GM21723 (cell line): ENCODE results near the gene MYLK.

ENCODE experiments used
- ATAC-seq: cut with Tn5 transposase; IDR thresholded peaks from one replicate; pipeline ENCODE4 v1.9.1; 2021; ENCODE audit warnings: mild to moderate bottlenecking, moderate library complexity; ENCODE audit not compliant: unreplicated experiment

The MYLK gene

DNA sequence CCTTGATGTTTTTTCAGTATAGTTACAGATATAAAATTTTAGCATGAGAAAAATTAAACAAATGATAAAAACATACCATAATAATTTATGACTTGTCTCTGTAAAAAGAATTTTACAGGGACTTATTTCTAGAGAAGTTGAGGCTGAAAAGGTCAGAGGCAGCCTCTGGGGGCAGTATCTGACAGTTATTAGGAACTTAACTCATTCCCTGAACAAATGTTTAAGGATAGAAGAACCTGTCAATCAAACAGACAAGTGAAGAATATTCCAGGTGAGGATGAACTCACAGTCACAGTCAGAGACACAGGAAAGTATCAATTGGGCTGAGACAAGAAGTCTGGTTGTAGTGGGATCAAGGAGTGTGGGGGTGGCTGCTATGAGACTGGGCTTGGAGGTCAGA is 7.3 kb downstream of the MYLK start:
- ATAC-seq, result no peak

DNA sequence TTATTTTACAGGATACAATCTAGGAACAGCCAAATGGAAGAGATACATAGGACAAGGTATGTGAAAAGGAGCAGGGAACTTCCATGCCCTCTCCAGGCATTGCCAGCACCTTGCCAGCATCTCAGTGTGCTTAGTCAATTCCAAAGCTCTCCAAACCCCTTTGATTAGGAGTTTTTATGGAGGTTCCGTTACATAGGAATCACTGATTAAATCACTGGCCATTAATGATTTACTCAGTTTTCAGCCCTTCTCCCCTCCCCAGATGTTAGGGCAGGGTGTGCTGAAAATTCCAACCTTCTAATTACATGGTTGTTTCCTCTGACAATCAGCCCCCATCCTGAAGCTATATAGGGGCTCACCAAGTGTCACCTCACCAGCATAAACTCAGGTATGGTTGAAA is 11.5 kb downstream of the MYLK start:
- ATAC-seq, result no peak

DNA sequence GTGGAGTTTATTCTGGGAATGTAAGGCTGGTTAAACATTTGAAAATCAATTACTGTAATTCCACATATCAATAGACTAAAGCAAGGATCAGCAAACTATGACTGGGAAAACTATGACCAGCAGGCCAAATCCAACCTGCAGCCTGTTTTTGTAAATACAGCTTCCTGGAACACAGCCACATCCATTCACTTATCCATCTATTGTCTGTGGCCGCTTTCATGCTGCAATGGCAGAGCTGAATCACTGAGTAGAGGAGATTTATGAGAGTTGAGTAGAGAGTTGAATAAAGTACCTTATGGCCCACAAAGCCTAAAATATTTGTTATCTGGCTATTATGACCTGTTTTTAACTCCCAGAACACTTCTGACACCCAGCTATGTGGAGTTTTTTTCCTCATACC is 12.2 kb downstream of the MYLK start:
- ATAC-seq, result no peak

DNA sequence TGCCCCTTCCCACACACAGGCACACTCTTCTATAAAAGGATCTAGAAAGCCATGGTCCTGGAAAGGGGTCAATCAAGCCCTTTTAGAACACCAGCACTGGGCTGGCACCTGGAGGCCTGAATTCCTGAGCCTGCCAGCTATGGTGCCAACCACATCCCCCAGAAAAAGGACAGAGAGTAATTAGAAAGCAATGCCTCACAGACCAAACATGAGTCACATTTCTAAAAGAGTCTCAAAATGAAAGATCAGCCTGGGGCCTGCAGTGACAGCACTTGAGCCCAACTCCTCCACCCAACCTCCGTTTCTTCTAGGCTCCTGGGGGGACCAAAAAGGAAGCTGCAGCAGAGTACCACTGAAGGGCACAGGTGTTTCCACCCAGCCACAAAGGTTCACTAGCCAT is 14.1 kb downstream of the MYLK start:
- ATAC-seq, result no peak

DNA sequence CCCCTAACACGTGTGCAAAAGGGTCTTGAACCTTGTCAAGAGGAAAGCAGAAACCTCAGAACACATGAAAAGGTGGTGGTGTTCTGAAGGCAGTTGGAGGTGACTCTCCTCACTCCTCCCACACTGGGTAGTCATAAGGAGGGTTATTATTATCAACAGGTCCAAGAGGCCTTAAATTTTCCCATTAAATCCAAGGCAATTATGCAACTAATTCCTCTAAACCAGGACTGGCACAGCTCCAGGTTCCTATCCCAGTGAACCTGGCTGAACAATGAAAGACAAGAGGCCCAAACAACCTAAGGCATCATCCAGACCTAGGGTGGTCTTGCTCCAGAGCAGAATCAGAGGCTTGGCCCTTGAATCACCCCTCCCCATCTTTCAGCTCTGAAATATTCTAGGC is 15.0 kb downstream of the MYLK start:
- no peak for ATAC-seq

DNA sequence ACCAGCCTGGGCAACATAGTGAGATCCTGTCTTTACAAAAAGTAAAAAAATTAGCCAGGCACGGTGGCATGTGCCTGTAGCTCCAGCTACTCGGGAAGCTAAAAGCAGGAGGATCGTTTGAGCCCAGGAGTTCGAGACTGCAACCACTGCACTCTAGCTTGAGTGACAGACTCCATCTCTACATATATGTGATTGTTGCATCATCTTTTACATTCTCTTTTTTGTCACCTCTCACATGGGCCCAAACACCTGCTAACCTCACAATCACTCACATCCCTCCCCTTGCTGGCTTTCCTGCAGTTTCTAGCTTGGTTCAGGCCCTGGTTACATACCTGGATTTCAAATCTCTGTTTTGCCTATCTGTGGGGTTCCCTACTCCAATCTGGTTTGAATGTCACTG is 19.4 kb downstream of the MYLK start:
- no peak for ATAC-seq

- no peak for ATAC-seq
Observed at GRCh38 chr3:123862152-123862551, 22.0 kb downstream of the MYLK start.

- no peak for ATAC-seq
Observed at GRCh38 chr3:123861081-123861836, 22.9 kb downstream of the MYLK start.

DNA sequence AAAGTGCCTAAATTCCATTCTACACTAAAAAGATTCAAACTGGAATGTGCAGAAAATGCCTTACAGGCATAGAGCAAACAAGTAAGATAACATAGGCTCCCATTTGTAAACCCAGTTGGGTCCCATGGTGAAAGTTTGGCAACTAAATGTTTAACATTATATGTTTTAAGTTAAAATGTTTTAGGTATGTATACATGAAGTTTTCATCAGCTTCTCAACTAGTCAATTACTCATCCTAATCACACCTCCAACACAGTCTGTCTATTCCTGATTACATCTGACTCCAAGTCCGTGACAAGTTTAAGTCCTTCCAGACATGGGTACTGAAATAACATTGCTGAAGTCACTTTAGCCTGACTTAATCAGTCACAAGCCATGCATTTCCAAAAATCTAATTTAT is 25.0 kb downstream of the MYLK start:
- no peak for ATAC-seq

DNA sequence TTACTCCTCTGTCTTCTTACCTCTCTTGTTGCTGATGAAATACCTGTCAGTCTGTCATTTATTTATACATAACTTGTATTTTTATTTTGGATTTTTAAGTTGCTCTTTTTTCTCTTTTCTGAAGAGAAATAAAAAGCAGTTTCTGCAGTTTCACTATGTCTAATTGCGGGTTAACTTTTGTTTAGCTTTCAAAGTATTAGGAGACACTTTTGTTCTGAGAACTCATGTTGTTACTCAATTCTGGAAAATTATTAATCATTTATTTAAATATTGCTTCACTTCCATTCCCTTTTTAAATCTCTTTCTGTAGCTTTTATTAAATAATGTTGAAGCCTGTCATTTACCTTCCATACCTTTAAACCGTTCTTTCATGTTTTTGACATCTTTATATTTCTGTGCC is 29.2 kb downstream of the MYLK start:
- no peak for ATAC-seq

DNA sequence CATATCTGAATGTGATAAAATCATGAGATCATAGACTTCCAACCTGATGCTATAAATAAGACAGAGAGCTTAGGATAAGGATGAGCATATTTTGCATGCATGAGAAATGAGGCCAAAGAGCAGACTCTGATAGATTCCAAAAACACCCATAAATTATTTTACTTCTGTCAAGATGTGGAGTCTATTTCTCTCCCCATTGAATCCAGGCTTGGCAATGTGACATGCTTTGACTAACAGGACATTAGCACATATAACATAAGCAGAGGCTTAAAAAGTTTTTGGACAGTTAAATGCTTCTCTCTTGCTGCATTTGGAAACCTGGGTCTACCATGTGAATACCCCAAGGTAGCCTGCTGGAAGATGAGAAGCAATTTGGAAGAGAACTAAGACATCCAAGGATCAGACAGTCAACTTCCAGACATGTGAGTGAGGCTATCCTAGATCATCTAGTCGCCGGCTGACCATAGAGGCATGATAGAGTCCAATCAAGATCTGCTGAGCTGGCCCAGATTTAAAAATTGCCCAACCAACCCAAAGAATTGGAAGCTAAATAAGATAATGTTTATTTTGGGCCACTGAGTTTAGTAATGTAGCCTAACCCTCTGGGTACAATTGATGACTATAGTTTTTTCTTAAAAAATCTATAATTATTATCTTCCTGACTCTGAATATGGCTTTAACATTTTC is 30.3 kb downstream of the MYLK start:
- no peak for ATAC-seq

GRCh38 chr3:123847209-123847608 is 36.9 kb downstream of the MYLK start:
- no peak for ATAC-seq

GRCh38 chr3:123843668-123844067 is 40.5 kb downstream of the MYLK start:
- no peak for ATAC-seq

DNA sequence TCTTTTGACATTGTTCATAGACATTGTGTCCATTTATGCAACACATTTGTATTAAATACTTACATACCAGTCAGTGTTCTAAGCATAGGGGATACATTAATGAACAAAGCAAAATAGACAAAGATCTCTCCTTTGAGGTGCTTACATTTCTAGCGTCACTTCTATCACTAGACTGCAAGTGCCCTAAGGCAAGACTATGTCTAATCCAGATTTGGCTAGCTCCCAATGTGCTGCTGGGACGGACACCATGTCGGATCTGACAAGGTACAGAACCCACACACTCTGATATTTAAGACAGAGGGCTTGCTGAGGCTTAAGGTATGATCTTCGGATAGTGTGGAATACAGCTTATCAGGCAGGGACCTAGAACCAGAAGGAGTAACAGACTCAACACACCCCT is 41.4 kb downstream of the MYLK start:
- no peak for ATAC-seq

- ATAC-seq, result no peak
Observed at GRCh38 chr3:123841476-123842238, 42.5 kb downstream of the MYLK start.

- ATAC-seq, result no peak
Observed at GRCh38 chr3:123840961-123841360, 43.2 kb downstream of the MYLK start.

- no peak for ATAC-seq
Observed at GRCh38 chr3:123837858-123838257, 46.3 kb downstream of the MYLK start.

DNA sequence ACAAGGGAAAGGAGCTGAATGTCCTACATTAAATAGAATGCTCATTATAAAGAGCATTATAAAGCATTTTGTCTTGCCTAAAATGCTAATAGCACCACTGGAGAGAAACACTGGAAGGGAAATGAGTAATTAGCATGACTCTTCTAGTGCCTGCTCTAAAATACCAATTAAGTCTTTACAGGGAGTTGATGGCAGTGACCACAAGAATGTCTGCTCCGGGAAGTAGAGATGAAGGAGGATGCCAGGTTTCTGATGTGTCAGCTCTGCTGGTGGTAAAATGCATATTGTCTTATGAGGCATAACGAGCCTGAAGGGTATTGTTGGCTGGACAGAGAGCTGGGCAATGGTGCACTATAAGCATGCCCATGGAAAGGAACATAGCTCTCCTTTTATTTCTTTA is 49.5 kb downstream of the MYLK start:
- ATAC-seq, result no peak

GRCh38 chr3:123833398-123833785 is 50.7 kb downstream of the MYLK start:
- ATAC-seq, result no peak

GRCh38 chr3:123832692-123833397 is 51.3 kb downstream of the MYLK start:
- no peak for ATAC-seq

- no peak for ATAC-seq
Observed at GRCh38 chr3:123831420-123831819, 52.7 kb downstream of the MYLK start.
